Frontal cortex (tissue), 4 donors: ENCODE results near the gene OLFM1. TPM values are rescaled to one million over a fixed set of nuclear protein-coding genes. Genes with fewer than 3 reads are reported as not detected.
"Not testable (repeated sequence)": the region's sequence is repeated elsewhere in the genome, so short reads cannot be mapped to it uniquely, and the experiment has no call there.

Experiments
- DNase-seq, 2 donors: peaks; one replicate each; pipeline ENCODE4 v3.0.0; 2012; ENCODE audit warnings: low spot score in 2 of 2
- FAIRE-seq: peaks from 2 replicates; lab custom pipeline; 2012; peaks lifted over from hg19 to GRCh38; lab: Jason Lieb, UNC
- total RNA-seq: library from RNA; depleted of rRNA; stranded (reverse); fragments of >200 nt; gene quantifications from one replicate; pipeline ENCODE4 v1.2.3, GENCODE V29; 2014
- donor health status: control.
- donor health status: control.
- donor health status: control.

OLFM1 gene
- total RNA-seq, 1 donor from 2014 or later: 69.7 TPM

- DNase-seq: no peak
- FAIRE-seq: no peak
Measured at GRCh38 chr9:135145312-135145711, 57.8 kb downstream of the OLFM1 start.

DNA sequence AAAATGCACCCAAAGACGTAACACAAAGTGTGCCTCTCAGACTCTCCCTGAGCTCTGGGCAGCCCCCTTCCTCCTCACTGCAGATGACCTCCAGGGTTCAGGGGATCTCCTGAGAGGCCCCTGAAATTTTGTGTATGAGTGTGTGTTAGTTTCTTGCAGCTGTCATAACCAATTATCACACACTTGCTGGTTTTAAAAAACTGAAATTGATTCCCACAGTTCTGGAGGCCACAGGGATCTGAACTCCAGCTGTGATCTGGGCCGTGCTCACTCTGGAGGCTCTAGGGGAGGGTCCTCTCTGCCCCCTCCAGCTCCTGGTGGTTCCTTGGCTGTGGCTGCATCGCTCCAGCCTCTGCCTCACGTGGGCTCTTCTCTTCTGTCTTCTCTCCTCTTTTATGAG is 58.8 kb downstream of the OLFM1 start:
- DNase-seq (no peak), FAIRE-seq (no peak)

- DNase-seq (peak in 1 of 2 donors; percentile 65), FAIRE-seq (no peak)
Measured at GRCh38 chr9:135146766-135147473, 59.5 kb downstream of the OLFM1 start.

- DNase-seq (no peak), FAIRE-seq (no peak)
Measured at GRCh38 chr9:135147474-135147805, 60.0 kb downstream of the OLFM1 start.

DNA sequence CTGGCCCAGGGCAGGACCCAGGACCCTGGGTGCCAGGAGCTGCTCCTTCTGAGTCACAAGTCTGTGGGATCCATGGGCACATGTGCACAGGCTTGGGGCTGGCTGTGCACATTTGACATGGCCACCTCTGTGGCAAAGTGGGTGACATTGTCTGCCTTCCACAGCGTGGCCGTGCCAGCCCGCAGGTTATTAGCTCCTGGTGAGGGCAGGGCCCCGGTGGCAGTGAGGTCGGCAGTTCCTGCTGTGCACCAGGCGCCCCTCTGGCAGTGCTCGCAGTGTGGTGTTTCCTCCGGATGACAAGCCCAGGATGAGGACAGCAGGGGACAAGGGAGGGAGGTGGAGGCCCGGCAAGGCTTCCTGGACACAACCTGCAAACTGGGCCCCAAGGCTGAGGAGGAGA is 60.5 kb downstream of the OLFM1 start:
- FAIRE-seq: no peak

DNA sequence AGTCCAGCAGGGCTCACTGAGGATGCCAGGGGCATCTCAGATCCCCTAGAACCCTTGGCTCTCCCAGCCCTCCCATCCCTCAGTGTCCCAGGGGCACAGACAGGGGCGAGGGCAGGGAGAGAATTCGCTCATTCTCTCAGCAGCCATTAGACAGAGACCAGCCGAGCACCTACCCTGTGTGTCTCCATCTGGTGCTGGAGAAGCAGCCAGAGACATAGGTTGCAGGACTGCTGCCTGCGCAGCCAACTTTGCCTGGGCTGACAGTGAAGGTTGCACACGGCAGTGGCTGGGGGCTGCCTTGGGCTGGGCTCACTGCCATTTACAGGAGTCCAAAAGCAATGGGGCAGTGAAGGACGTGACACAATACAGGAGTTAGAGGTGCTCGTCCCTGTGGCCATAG is 60.9 kb downstream of the OLFM1 start:
- no peak for DNase-seq
- FAIRE-seq: no peak

More for the DNA sequence above, 60.5 kb downstream of the OLFM1 start:
- no peak for DNase-seq

DNA sequence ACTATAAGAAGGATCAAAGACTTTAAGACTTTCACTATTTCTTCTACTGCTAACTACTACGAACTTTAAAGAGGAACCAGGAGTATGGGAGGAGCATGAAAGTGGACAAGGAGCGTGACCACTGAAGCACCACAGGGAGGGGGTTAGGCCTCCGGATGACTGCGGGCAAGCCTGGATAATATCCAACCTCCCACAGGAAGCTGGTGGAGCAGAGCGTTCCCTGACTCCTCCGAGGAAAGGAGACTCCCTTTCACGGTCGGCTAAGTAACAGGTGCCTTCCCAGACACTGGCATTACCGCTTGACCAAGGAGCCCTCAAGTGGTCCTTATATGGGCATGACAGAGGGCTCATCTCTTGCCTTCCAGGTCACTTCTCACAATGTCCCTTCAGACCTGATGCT is 62.4 kb downstream of the OLFM1 start:
- DNase-seq, FAIRE-seq: not testable (repeated sequence)

GRCh38 chr9:135150981-135151380 is 63.5 kb downstream of the OLFM1 start:
- no peak for FAIRE-seq
- DNase-seq: no peak

DNA sequence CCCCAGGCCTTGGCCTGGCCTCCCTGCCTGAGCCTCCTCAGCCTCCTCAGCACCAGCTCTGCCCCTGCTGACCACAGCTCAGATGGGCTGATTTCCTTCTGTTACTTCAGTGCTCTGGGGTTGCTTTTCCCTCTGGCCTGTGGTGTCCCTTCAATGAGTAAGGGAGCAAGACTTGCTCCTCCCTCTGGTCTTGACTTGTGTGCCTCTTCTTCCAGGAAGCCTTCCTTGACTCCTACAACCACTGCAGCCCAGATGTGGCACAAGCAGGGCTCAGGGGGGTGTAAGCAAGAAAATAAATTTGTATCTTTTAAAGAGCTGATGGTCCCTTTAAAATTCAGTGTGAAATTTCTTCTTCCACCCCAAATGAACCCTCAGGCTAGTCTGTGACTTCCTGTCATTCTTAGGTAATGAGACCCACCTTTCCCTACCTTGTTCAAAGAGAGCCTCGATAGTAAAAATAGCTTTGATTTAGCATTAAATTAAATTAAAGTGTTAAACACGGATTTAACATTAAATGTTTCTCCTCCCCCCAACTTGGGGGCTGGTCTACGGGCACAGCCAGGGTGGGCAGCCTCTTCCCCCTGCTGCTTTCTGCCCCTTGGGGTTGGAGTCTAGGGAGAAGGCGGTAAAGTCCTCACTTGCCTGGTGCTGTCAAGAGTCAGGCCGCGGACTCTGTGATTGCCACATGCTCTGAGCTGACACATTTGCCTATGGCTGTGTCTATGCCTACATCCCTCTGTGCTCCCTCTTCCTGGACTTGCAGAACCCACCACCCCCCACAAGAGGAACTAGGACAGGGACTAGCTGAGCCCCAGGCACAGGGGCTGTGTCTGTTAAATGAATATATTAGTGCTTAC is 64.5 kb downstream of the OLFM1 start:
- no peak for FAIRE-seq
- no peak for DNase-seq

- DNase-seq: no peak
- FAIRE-seq: no peak
Measured at GRCh38 chr9:135152614-135153334, 65.3 kb downstream of the OLFM1 start.

GRCh38 chr9:135154050-135154615 is 66.7 kb downstream of the OLFM1 start:
- no peak for DNase-seq
- FAIRE-seq: no peak

DNA sequence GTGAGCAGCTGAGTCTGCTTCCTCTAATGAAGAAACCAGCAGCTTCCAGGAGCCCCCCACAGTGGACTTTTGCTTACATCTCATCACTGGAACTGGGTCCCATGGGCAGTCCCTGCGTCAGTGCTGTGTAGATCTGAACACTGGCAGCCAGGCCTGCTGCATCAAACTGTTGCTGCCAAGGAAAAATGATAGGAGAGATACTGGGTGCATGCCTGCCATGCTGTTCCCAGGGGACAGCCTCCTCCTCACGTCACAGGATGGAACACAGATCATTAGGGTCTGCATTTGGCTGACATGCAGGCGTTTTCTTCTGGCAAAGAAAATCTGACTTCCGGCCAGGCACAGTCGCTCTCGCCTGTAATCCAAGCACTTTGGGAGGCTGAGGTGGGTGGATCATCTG is 67.9 kb downstream of the OLFM1 start:
- no peak for FAIRE-seq
- no peak for DNase-seq

GRCh38 chr9:135156525-135157510 is 69.3 kb downstream of the OLFM1 start:
- no peak for FAIRE-seq
- peak in 1 of 2 donors; percentile 45 for DNase-seq

- FAIRE-seq (no peak), DNase-seq (no peak)
Measured at GRCh38 chr9:135157856-135158563, 70.5 kb downstream of the OLFM1 start.

DNA sequence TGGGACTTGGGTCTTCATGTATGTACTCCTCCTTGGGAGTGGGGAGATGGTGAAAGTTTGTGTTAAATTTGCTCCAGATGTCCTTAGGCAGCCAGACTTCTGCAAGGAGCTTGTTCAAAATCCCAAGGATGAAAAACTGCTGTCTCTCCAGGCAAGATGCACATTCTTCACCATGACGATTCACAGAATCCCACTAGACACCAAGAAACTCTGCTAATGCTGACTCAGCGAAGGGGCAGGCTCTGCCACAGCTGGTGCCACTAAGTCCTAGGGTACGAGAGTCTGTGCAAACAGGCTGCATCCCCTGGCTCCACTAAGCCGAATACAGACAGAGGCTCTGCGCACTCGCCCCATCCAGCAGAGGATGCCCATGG is 71.1 kb downstream of the OLFM1 start:
- FAIRE-seq (no peak), DNase-seq (no peak)

DNA sequence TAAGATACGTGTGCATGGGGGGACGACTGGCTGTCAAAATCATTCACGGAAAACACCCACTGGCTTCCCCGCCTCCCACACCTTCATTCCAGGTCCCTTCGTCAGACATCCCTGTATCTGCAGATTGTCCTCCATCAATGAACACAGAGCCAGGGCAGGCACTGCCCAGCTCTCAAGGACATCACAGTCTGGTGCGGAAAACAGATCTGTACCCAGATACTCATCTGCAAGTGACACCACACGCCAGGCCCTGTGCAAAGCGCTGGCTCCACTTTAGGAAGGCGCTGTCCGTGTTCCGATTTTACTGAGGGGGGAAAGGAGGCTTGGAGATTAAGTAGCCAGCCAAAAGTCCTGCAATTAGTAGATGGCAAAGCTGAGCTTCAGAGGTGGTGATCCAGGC is 72.3 kb downstream of the OLFM1 start:
- DNase-seq: no peak
- FAIRE-seq: no peak

DNA sequence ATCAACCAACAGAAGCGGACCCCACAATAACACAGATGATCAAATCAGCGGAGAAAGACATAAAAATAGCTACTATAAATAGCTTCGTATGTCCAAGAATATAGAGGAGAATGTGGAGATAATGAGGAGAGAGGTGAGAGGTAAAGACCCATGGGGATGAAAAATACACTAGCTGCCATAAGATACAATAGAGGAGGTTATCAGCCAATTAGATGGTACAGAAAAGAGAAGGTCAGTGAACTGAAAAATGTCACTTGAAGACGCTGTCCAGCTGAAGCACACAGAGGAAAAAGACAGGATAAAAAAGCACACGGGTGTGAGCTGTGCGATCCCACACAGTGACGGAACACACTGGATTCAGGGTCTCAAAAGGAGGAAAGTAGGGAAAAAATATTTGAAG is 73.4 kb downstream of the OLFM1 start:
- DNase-seq: no peak
- no peak for FAIRE-seq

DNA sequence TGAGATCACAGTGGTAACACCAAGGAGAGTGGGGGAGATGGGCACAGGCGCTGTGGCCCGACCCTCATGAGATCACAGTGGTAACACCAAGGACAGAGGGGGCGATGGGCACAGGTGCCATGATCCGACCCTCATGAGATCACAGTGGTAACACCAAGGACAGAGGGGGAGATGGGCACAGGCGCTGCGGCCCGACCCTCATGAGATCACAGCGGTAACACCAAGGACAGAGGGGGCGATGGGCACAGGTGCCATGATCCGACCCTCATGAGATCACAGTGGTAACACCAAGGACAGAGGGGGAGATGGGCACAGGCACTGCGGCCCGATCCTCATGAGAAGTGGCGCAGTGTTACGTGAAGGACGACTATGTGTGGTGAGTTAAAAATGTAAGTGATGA is 75.1 kb downstream of the OLFM1 start:
- FAIRE-seq, DNase-seq: not testable (repeated sequence)
